ENCODE data around the gene OR6K3.
"Not testable (repeated sequence)": the region's sequence is repeated elsewhere in the genome, so short reads cannot be mapped to it uniquely, and the experiment has no call there.

OR6K3 gene, protein sequence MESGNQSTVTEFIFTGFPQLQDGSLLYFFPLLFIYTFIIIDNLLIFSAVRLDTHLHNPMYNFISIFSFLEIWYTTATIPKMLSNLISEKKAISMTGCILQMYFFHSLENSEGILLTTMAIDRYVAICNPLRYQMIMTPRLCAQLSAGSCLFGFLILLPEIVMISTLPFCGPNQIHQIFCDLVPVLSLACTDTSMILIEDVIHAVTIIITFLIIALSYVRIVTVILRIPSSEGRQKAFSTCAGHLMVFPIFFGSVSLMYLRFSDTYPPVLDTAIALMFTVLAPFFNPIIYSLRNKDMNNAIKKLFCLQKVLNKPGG

GRCh38 chr1:158720620-158721019, at the start of gene OR6K3:
TSS of gene OR6K3 (minus strand) at chr1:158720720. CDS start at chr1:158718115, 2,605 bp downstream.
- DNase-seq (ENCODE audit: low read depth) = no peak

DNA sequence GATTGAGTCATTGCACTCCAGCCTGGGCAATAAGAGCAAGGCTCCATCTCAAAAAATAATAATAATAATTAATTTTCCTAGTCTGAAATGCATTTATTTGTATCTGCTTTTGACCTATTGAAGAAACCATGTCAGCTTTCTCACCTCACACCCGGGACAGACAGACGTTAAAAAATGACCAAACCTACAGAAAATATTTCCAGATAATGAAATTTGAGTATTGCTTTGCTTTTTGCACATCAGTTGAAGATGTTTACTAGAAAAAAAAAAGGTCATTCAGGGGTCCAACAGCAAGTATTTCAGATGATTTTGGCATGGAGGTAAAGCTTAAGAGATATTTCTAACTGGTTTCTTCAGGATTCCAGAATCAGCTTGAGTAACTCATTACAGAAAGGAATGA, 33.9 kb upstream of the OR6K3 start, which contains the start of gene OR6K6:
Gene OR6K6 (plus strand): TSS at position 301 of the 400 bp plus-strand sequence. CDS start 168 bp downstream, outside the sequence.
- no peak for DNase-seq (ENCODE audit: low read depth)

GRCh38 chr1:158752155-158752712, 31.7 kb upstream of the OR6K3 start:
- DNase-seq (ENCODE audit: low read depth) = no peak

DNA sequence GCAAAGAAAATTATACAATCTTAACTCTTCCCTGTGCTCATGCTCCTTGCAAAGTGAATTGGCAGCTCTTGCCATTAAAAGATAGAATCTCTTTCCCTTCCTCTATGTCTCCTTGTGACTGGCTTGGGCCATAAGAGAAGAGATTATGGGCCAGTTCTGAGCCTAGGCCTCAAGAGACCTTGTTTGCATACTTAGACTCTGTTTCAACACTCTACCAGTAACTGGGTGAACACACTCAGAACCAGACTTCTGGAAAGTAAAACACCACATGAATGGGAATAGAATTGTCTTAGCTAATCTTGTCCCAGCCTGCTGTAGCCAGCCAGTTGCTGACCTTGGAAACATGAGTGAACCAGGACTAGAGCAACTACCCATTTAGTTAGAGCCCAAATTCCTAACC, 15.3 kb upstream of the OR6K3 start:
- no peak for DNase-seq (ENCODE audit: low read depth)

DNA sequence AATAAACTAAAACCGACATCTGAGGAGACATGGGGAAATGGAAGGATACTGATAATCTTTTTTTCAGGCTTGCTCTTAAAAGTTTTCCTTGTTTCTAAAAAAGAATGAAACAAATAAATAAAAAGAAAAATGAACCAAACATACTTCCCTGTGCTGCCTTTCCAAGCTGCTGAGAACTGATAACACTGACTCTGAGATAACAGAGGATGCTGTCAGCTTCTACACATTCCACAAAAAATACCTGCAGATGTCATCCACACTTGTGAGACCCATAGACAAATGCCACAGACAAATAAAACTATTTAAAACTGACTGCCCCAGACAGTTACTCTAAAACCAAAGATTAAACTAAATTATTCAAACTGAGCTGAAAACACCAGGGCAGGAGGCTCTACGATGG, 12.0 kb upstream of the OR6K3 start:
- no peak for DNase-seq (ENCODE audit: low read depth)

DNA sequence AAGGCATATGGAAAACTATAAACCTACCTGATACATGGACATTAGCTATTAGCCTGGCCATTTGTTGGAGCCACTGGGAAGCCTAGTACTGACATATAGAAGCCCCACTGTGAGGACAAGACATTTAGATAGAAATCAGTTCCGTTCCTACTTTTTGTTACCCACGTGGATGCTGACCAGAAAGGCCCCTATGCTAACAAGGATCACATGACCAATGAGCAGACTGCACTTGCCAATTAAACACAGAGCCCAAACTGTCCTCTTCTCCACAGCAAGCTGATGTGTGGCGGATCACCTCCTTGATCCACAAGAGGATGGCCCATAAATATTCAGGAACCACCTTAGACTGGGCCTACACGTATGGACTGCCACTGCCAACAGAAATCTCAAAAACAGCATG, 11.2 kb upstream of the OR6K3 start:
- DNase-seq (ENCODE audit: low read depth) = no peak

GRCh38 chr1:158730453-158730852, 9.9 kb upstream of the OR6K3 start:
- no peak for DNase-seq (ENCODE audit: low read depth)

GRCh38 chr1:158728510-158729225, 8.1 kb upstream of the OR6K3 start:
- no peak for DNase-seq (ENCODE audit: low read depth)

DNA sequence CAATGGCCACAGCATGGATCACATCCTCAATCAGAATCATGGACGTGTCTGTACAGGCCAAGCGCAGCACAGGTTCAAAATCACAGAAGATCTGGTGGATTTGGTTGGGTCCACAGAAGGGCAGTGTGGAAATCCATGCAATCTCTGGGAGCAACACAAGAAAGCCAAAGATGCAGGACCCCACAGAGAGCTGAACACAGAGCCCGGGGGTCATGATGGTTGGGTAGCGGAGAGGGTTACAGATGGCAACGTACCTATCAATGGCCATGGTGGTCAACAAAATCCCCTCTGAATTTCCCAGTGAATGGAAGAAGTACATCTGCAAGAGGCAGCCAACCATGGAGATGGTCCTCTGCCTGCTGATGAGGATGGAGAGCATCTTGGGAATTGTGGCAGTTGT, 3.9 kb upstream of the OR6K3 start:
- DNase-seq (ENCODE audit: low read depth) = no peak

DNA sequence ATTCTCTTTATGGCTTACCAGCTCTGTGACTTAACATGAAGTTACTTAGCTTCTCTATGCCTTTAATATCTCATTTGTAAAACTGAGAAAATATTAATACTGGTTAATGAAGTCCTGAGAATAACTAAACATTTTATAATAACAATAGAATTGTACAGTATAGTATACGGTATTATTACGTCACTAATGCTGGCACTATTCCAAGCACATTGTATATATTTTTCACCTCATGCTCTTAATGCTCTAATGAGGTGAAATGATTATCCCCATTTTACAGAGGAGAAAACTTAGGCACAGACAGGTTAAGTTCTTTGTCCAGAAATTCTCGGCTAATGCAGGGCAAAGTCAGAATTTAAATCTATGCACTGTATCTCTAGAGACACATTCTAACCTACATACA, 856 bp downstream of the OR6K3 start:
- no peak for DNase-seq (ENCODE audit: low read depth)

- DNase-seq (ENCODE audit: low read depth) = no peak
These were observed 3.2 kb downstream of the OR6K3 start for GRCh38 chr1:158717344-158717743.

DNA sequence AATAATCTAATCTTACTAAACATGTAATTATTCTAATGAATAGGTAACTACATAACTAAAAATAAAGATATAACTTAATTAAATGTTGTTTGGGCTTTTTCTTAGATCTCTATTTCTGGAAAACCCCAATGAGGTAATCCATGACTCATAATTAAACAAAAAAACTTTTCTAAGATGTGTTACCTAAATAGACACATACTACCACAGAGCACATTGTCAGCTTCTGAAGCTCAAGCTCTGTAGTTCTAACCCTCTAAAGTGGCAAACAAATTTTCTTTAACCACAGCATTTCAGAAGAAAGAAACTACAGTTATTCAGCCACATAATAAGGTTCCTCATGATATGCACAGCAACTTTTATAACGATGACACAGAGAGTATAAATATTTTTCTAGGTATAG, 4.2 kb downstream of the OR6K3 start:
- DNase-seq (ENCODE audit: low read depth) = no peak

GRCh38 chr1:158714754-158715153, 5.8 kb downstream of the OR6K3 start:
- no peak for DNase-seq (ENCODE audit: low read depth)

DNA sequence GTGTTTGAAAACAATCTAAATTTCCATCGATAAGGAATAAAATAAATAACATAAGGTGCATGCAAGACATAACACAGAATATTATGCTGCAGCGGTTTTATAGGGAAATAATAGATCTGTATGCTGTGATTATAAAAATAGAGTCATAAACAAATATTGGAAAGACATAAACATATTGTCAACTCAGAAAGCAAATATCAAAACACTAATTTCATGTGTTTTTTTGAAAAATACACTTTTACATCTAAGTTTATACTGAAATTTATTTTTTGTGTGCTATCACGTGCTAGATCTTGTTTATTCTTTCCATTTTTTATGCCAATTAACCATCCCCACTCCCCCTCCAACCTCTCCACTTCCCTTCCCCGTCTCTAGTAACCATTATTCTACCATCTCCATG, 9.4 kb downstream of the OR6K3 start:
- no peak for DNase-seq (ENCODE audit: low read depth)

- DNase-seq (ENCODE audit: low read depth) = no peak
These were observed 14.4 kb downstream of the OR6K3 start for GRCh38 chr1:158706096-158706495.

DNA sequence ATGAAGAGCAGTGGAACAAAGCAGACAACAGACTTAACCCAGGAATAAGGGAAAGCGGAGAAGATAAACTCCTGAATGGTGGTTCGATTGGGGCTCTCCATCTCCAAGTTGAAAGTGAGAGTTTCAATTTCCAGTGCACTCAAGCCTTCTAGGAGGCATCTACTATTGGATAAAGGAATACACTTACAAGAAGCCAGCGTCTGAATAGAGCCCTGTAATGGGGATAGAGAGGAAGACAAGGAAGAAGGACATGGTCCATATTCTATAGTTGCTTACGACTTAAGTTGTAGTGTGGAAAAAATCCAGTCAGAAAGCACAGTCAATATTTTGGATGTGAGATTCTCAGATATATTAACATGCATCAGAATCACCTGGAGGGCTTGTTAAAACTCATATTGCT, 20.0 kb downstream of the OR6K3 start, which contains the start of gene OR6K2:
Gene OR6K2 (minus strand): TSS at position 101 of the 400 bp plus-strand sequence. CDS start 0 bp downstream, at position 101.
- DNase-seq (ENCODE audit: low read depth) = no peak

- DNase-seq (ENCODE audit: low read depth) = no peak
These were observed 25.9 kb downstream of the OR6K3 start for GRCh38 chr1:158694596-158694995.

GRCh38 chr1:158692356-158692755, 28.2 kb downstream of the OR6K3 start:
- DNase-seq (ENCODE audit: low read depth) = no peak

DNA sequence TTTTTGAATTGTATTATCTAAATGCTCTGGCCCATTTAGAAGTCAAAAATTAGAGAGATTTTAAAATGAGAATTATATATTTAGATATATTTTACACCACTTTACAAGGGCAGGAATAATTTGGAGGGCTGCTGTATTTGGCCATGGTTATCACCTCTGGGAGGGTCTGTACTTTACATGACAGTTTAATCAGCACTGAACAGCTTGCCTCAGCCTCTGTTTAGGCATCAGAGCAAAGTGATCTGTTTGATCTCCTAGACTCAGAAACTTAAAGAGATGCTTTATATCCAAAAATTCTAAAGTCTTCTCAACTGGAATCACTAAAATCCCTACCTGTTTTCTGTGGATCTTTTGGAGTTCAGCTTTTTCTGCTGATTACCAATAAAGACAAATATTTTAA, 28.6 kb downstream of the OR6K3 start:
- DNase-seq (ENCODE audit: low read depth) = no peak

DNA sequence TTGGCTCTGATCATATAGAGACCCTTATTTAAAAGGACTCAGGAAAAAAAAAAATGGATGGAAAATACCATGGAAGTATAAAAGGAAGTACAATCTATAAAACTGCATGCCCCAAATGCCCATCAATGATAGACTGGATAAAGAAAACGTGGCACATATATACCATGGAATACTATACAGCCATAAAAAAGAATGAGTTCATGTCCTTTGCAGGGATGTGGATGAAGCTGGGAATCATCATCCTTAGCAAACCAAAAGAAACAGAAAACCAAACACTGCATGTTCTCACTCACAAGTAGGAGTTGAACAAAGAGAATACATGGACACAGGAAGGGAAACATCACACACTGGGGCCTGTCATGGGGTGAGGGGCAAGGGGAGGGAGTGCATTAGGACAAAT, 29.4 kb downstream of the OR6K3 start:
- DNase-seq (ENCODE audit: low read depth) = not testable (repeated sequence)

- no peak for DNase-seq (ENCODE audit: low read depth)
These were observed 30.6 kb downstream of the OR6K3 start for GRCh38 chr1:158689875-158690274.

- DNase-seq (ENCODE audit: low read depth) = no peak
These were observed 31.4 kb downstream of the OR6K3 start for GRCh38 chr1:158689110-158689509.

GRCh38 chr1:158688343-158688742, 32.2 kb downstream of the OR6K3 start:
- DNase-seq (ENCODE audit: low read depth) = not testable (repeated sequence)
